ENCODE measurements around the gene NPW. TPM values are rescaled to one million over a fixed set of nuclear protein-coding genes. Genes with fewer than 3 reads are reported as not detected.

The NPW gene
- total RNA-seq, 1 experiment from 2014 or later, result 7.1 TPM

DNA sequence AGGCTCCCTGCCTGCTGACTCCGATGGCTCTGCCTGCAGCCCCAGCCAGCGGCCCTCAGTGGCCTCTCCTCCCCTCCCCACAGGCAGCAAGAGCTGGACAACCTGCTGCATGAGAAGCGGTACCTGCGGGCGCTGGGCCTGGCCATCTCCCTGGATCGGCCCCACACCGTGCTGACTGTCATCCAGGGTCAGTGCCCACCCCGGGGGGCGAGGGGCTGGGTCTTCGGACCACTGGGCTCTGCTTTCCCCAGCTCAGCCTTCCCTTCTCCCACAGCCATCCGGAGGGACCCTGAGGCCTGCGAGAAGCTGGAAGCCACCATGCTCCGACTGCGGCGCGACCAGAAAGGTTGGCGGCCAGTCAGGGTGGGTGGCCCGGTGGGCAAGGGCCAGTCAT is 41.7 kb upstream of the NPW start:
- Histone ChIP-seq H3K23me2 (ENCODE audit: insufficient read length, low read depth, low read length, poor library complexity, severe bottlenecking) (peaks cover 10% of the 10 kb centered on the region), H3K27me3 (ENCODE audit: insufficient read depth, low read length) (peaks cover 22% of the 10 kb centered on the region), H3K27ac (ENCODE audit: insufficient read length, low read depth, low read length) (no peak overlapping the region), H3K4me2 (ENCODE audit: insufficient read depth, insufficient read length, low read length) (no peak overlapping the region), H3K4ac (ENCODE audit: low read depth, low read length) (no peak overlapping the region), H3K79me1 (ENCODE audit: insufficient read depth, low read depth, low read length, poor library complexity, severe bottlenecking) (no peaks in the 10 kb centered on the region), H2BK12ac (ENCODE audit: insufficient read length, low read depth, low read length) (no peak overlapping the region), H2BK5ac (ENCODE audit: insufficient read length, low read length) (no peak overlapping the region), H2BK20ac (ENCODE audit: low read depth, low read length, poor library complexity, severe bottlenecking) (no peak overlapping the region), H2AFZ (ENCODE audit: low read length) (no peak overlapping the region), H3K56ac (ENCODE audit: insufficient read length, low read depth, low read length) (no peak overlapping the region), H3T11ph (ENCODE audit: low read length) (no peak overlapping the region), H3K9ac (ENCODE audit: extremely low read depth, insufficient read length, low read length) (no peak overlapping the region), H3K14ac (ENCODE audit: insufficient read depth, low read length) (no peak overlapping the region), H4K5ac (ENCODE audit: insufficient read length, low read depth, low read length) (no peak overlapping the region), H2BK120ac (ENCODE audit: low read depth, low read length, poor library complexity, severe bottlenecking) (no peak overlapping the region), H4K8ac (replicated peaks; ENCODE audit: insufficient read length, low read depth, low read length) (no peak overlapping the region), H3K18ac (ENCODE audit: insufficient read length, low read depth, low read length) (no peak overlapping the region), H4K20me1 (ENCODE audit: control insufficient read depth, insufficient read depth, insufficient read length) (no peaks in the 10 kb centered on the region), H3K23ac (ENCODE audit: insufficient read length, low read depth, low read length) (no peak overlapping the region), H2BK15ac (ENCODE audit: low read depth, low read length) (no peak overlapping the region), H4K91ac (ENCODE audit: insufficient read length, low read depth, low read length) (no peak overlapping the region), H3K4me1 (ENCODE audit: insufficient read depth, low read length) (no peaks in the 10 kb centered on the region), H2AK5ac (ENCODE audit: insufficient read length, low read length) (no peak overlapping the region), H3K79me2 (ENCODE audit: insufficient read depth, low read length) (peaks cover under 1% of the 10 kb centered on the region; the same call in 1 of the 2 replicates), H3K9me3 (ENCODE audit: control insufficient read depth, low read depth, low read length) (no peaks in the 10 kb centered on the region)
- Mint-ChIP-seq H3K27me3 (ENCODE audit: low read depth) (peaks cover 36% of the 10 kb centered on the region), H3K27ac (no peak overlapping the region), H3K4me1 (peaks cover 10 to 16% of the 10 kb centered on the region in 2 experiments), H3K9me3 (no peaks in the 10 kb centered on the region), H3K36me3 (ENCODE audit: insufficient read depth in 1 of 3, low read depth in 3 of 3) (peaks cover 10 to 27% (median 23%) of the 10 kb centered on the region in 3 experiments), H3K4me3 (no peak overlapping the region)
- DNase-seq, result no peak
- TF ChIP-seq, protein P1, sequence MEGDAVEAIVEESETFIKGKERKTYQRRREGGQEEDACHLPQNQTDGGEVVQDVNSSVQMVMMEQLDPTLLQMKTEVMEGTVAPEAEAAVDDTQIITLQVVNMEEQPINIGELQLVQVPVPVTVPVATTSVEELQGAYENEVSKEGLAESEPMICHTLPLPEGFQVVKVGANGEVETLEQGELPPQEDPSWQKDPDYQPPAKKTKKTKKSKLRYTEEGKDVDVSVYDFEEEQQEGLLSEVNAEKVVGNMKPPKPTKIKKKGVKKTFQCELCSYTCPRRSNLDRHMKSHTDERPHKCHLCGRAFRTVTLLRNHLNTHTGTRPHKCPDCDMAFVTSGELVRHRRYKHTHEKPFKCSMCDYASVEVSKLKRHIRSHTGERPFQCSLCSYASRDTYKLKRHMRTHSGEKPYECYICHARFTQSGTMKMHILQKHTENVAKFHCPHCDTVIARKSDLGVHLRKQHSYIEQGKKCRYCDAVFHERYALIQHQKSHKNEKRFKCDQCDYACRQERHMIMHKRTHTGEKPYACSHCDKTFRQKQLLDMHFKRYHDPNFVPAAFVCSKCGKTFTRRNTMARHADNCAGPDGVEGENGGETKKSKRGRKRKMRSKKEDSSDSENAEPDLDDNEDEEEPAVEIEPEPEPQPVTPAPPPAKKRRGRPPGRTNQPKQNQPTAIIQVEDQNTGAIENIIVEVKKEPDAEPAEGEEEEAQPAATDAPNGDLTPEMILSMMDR (conservative IDR thresholded peaks at IDR 0.05), result no peak
- WGBS (ENCODE audit: extremely low coverage, insufficient read length, low lambda C conversion rate), result no CpG with 5 or more reads among the region's 18 CpGs

Measured in H9 (cell line).